Activated naive CD4-positive, alpha-beta T cell treated with anti-CD3 and anti-CD28 coated beads, Interleukin-2, amount 50 U/mL, for 16 hours (primary cell): Measurements from ENCODE around the gene HUS1.
"Not testable (repeated sequence)": the region's sequence is repeated elsewhere in the genome, so short reads cannot be mapped to it uniquely, and the experiment has no call there.

ENCODE experiments used
- DNase-seq: peaks from one replicate; pipeline ENCODE4 v3.0.0-alpha.2; 2020

The HUS1 gene

GRCh38 chr7:47979145-47979831 lies at the start of gene HUS1:
HUS1 (minus strand) TSS chr7:47979615; CDS start chr7:47979519, 96 bp downstream.
- peak; percentile 95 for DNase-seq

GRCh38 chr7:48028938-48029337 lies 49.5 kb upstream of the HUS1 start, which contains the start of gene SUN3:
SUN3 (minus strand) TSS chr7:48029107; CDS start chr7:48028938, 169 bp downstream.
- no peak for DNase-seq

- no peak for DNase-seq
These were observed 46.2 kb upstream of the HUS1 start for GRCh38 chr7:48025624-48026023.

- DNase-seq, result no peak
These were observed 38.3 kb upstream of the HUS1 start for GRCh38 chr7:48017674-48018073.

- DNase-seq, result no peak
These were observed 37.2 kb upstream of the HUS1 start for GRCh38 chr7:48016641-48017040.

- no peak for DNase-seq
These were observed 32.5 kb upstream of the HUS1 start for GRCh38 chr7:48011951-48012350.

GRCh38 chr7:48011323-48011722 lies 31.9 kb upstream of the HUS1 start:
- DNase-seq, result no peak

GRCh38 chr7:48009954-48010353 lies 30.5 kb upstream of the HUS1 start:
- DNase-seq, result no peak

GRCh38 chr7:48009257-48009656 lies 29.8 kb upstream of the HUS1 start:
- DNase-seq, result no peak

- no peak for DNase-seq
These were observed 27.5 kb upstream of the HUS1 start for GRCh38 chr7:48006866-48007265.

- DNase-seq, result no peak
These were observed 25.2 kb upstream of the HUS1 start for GRCh38 chr7:48004638-48005037.

- no peak for DNase-seq
These were observed 24.6 kb upstream of the HUS1 start for GRCh38 chr7:48004032-48004431.

GRCh38 chr7:48000164-48000563 lies 20.7 kb upstream of the HUS1 start:
- not testable (repeated sequence) for DNase-seq

GRCh38 chr7:47999413-47999812 lies 20.0 kb upstream of the HUS1 start:
- DNase-seq, result no peak

GRCh38 chr7:47992446-47992845 lies 13.0 kb upstream of the HUS1 start:
- DNase-seq, result no peak

- peak; percentile 84 for DNase-seq
These were observed 12.4 kb upstream of the HUS1 start for GRCh38 chr7:47991741-47992311.

- no peak for DNase-seq
These were observed 11.9 kb upstream of the HUS1 start for GRCh38 chr7:47991270-47991669.

- DNase-seq, result no peak
These were observed 11.2 kb upstream of the HUS1 start for GRCh38 chr7:47990592-47990991.

GRCh38 chr7:47989607-47990400 lies 10.4 kb upstream of the HUS1 start:
- not testable (repeated sequence) for DNase-seq

- DNase-seq, result no peak
These were observed 9.3 kb upstream of the HUS1 start for GRCh38 chr7:47988496-47989386.

GRCh38 chr7:47982610-47983009 lies 3.2 kb upstream of the HUS1 start:
- no peak for DNase-seq

- DNase-seq, result not testable (repeated sequence)
These were observed 1.2 kb upstream of the HUS1 start for GRCh38 chr7:47980648-47981047.

- no peak for DNase-seq
These were observed 392 bp upstream of the HUS1 start for GRCh38 chr7:47979832-47980181.
